Measurements from ENCODE around the gene ASAP2. TPM values are rescaled to one million over a fixed set of nuclear protein-coding genes. Genes with fewer than 3 reads are reported as not detected.
A peak's percentile ranks its signal among the peaks of the same experiment; 100 is the strongest.

Gene ASAP2
- total RNA-seq, 4 donors from 2014 or later = 22.0 to 54.6 (median 30.0) TPM

DNA sequence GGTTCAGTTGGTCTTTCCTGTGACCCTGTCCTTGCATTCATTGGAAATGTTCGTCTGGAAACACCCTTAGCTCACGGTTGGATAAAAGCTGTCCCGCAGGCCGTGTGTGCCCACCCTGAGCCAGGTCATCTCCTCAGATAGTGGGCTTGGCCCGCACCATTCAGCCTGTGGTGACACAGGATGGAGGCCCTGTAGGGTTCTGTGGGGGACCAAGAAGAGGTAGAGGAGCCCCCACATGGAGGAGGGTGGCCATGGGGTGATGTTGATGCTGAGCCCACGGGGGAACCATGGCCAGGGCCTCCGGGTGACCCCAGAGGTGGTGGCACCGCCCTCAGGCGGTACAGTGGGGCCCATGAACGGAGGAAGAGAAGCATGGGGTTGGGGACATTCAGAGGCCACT is 62.7 kb downstream of the ASAP2 start:
- TF ChIP-seq POLR2AphosphoS5 (IDR thresholded peaks at IDR 0.05) (no peak), POLR2A (IDR thresholded peaks at IDR 0.05) (no peak), CTCF (IDR thresholded peaks at IDR 0.05) (no peak), EP300 (IDR thresholded peaks at IDR 0.05) (no peak)
- WGBS = 98% methylated on average over 10 of the region's 10 CpGs
- Histone ChIP-seq H3K4me1 (peaks cover 5% of the 10 kb centered on the region), H3K4me3 (no peak overlapping the region), H3K9me3 (no peaks in the 10 kb centered on the region), H3K27ac (no peak overlapping the region), H3K36me3 (no peaks in the 10 kb centered on the region), H3K27me3 (no peaks in the 10 kb centered on the region)
- peak in 1 of 2 donors; percentile 28 for DNase-seq (ENCODE audit: low spot score in 2 of 2)

GRCh38 chr2:9269695-9270360 is 63.2 kb downstream of the ASAP2 start:
- Histone ChIP-seq H3K4me3 (no peak overlapping the region), H3K36me3 (no peaks in the 10 kb centered on the region), H3K27me3 (no peaks in the 10 kb centered on the region), H3K4me1 (peaks cover 5% of the 10 kb centered on the region), H3K9me3 (no peaks in the 10 kb centered on the region), H3K27ac (no peak overlapping the region)
- 89% methylated on average over 8 of the region's 8 CpGs for WGBS
- TF ChIP-seq POLR2A (IDR thresholded peaks at IDR 0.05) = no peak
- TF ChIP-seq POLR2AphosphoS5 (IDR thresholded peaks at IDR 0.05) = no peak
- no peak for TF ChIP-seq EP300 (IDR thresholded peaks at IDR 0.05)
- DNase-seq (ENCODE audit: low spot score in 2 of 2) = peak in 1 of 2 donors; percentile 30

DNA sequence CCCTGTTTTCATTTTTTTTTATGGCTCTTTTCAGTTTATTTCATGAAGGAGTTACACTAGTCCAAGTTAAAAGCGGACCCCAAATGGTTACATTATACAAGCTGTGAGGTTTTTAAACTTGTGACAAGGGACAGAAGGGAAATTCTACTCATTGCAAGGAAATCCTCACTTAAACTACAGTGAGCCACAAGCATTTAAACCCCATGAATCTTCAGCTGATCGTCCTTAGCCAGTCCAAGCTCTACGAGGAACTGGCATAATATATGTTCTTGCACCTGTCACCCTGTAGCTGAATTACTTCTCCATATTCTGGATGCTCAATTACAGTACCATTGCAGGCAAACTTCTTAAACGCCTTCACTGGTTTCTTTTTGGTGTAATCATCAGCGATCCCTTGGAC is 64.5 kb downstream of the ASAP2 start:
- Histone ChIP-seq H3K9me3 (no peaks in the 10 kb centered on the region), H3K36me3 (no peaks in the 10 kb centered on the region), H3K27me3 (no peaks in the 10 kb centered on the region), H3K4me1 (peaks cover 8% of the 10 kb centered on the region), H3K4me3 (no peak overlapping the region), H3K27ac (no peak overlapping the region)
- 77% methylated on average over 5 of the region's 5 CpGs for WGBS
- DNase-seq (ENCODE audit: low spot score in 2 of 2) = no peak
- TF ChIP-seq POLR2AphosphoS5 (IDR thresholded peaks at IDR 0.05) (no peak), POLR2A (IDR thresholded peaks at IDR 0.05) (no peak), CTCF (IDR thresholded peaks at IDR 0.05) (no peak), EP300 (IDR thresholded peaks at IDR 0.05) (no peak)

DNA sequence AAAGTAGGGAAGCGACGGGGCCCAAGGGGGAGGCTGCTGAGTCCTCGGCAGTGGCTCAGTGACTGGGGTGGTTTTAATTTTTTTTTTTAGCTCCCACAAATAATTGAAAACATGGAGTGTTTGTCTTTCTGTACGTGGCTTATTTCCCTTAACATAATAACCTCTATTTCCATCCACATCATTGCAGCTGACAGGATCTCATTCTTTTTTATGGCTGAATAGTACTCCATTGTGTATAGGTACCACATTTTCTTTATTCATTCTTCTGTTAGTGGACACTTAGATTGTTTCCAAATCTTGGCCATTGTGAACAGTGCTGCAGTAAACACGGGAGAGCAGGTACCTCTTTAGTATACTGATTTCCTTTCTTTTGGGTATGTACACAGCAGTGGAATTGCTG is 65.1 kb downstream of the ASAP2 start:
- H3K27ac ChIP-seq = no peak overlapping the region
- H3K4me3 ChIP-seq = no peak overlapping the region
- no peaks in the 10 kb centered on the region for H3K36me3 ChIP-seq
- TF ChIP-seq POLR2AphosphoS5 (IDR thresholded peaks at IDR 0.05) (no peak), POLR2A (IDR thresholded peaks at IDR 0.05) (no peak), CTCF (IDR thresholded peaks at IDR 0.05) (no peak), EP300 (IDR thresholded peaks at IDR 0.05) (no peak)
- WGBS = 85% methylated on average over 5 of the region's 5 CpGs
- peaks cover 12% of the 10 kb centered on the region for H3K4me1 ChIP-seq
- peak in 1 of 2 donors; percentile 18 for DNase-seq (ENCODE audit: low spot score in 2 of 2)
- H3K27me3 ChIP-seq = no peaks in the 10 kb centered on the region
- H3K9me3 ChIP-seq = no peaks in the 10 kb centered on the region

- TF ChIP-seq CTCF (IDR thresholded peaks at IDR 0.05) = no peak
- no peak for TF ChIP-seq POLR2A (IDR thresholded peaks at IDR 0.05)
- no peak for TF ChIP-seq EP300 (IDR thresholded peaks at IDR 0.05)
- Histone ChIP-seq H3K9me3 (no peaks in the 10 kb centered on the region), H3K36me3 (no peaks in the 10 kb centered on the region), H3K4me1 (peaks cover 23% of the 10 kb centered on the region), H3K4me3 (no peak overlapping the region), H3K27me3 (no peaks in the 10 kb centered on the region), H3K27ac (no peak overlapping the region)
- WGBS = 59% methylated on average over 5 of the region's 5 CpGs
- no peak for DNase-seq (ENCODE audit: low spot score in 2 of 2)
These were observed 67.0 kb downstream of the ASAP2 start for GRCh38 chr2:9273486-9274130.

Data from suprapubic skin (tissue), 4 donors.